GM12891 (cell line): Measurements from ENCODE around the gene PRPF31. TPM values are rescaled to one million over a fixed set of nuclear protein-coding genes. Genes with fewer than 3 reads are reported as not detected.
"Not testable (repeated sequence)": the region's sequence is repeated elsewhere in the genome, so short reads cannot be mapped to it uniquely, and the experiment has no call there.

Experiments used
- DNase-seq: peaks from one replicate; pipeline ENCODE4 v3.0.0; 2011; ENCODE audit warnings: low spot score; ENCODE audit not compliant: insufficient read length
- FAIRE-seq: peaks from 2 replicates; lab custom pipeline; 2011; peaks lifted over from hg19 to GRCh38; lab: Jason Lieb, UNC
- PAX5 ChIP-seq: IDR thresholded peaks from 2 replicates; pipeline ENCODE4 v1.6.1; 2011; ENCODE audit warnings: low read length, moderate library complexity, mild to moderate bottlenecking; ENCODE audit not compliant: insufficient read depth, severe bottlenecking
- POLR2A ChIP-seq: IDR thresholded peaks from 2 replicates; pipeline ENCODE4 v1.6.1; 2011; ENCODE audit warnings: low read depth, low read length, control low read depth
- POLR2AphosphoS5 ChIP-seq: IDR thresholded peaks from 2 replicates; pipeline ENCODE4 v1.6.1; 2011; ENCODE audit warnings: low read depth, low read length, control low read depth
- POU2F2 ChIP-seq: IDR thresholded peaks from 2 replicates; pipeline ENCODE4 v1.6.1; 2011; ENCODE audit warnings: low read depth, mild to moderate bottlenecking, control low read depth, low read length, moderate library complexity
- SPI1 ChIP-seq: IDR thresholded peaks from 2 replicates; pipeline ENCODE4 v1.6.1; 2011; ENCODE audit warnings: low read depth, low read length, control low read depth
- TAF1 ChIP-seq: IDR thresholded peaks from 2 replicates; pipeline ENCODE4 v1.6.1; 2011; ENCODE audit warnings: low read depth, low read length, control low read depth
- polyA plus RNA-seq: library from polyadenylated mRNA; unstranded; fragments of >200 nt; gene quantifications from one replicate; pipeline ENCODE4 v1.2.1, GENCODE V29; 2012; ENCODE audit warnings: low read depth, missing spikeins, inconsistent platforms; ENCODE audit not compliant: missing spikeins

PRPF31 gene
- polyA plus RNA-seq: 68.6 TPM

- FAIRE-seq (peak; percentile 99), DNase-seq (peak; percentile 94)
- TF ChIP-seq PAX5 (peak; percentile 34), POLR2AphosphoS5 (peak; percentile 90), TAF1 (peak; percentile 91), POU2F2 (peak; percentile 63), POLR2A (peak; percentile 85), SPI1 (no peak)
These were observed at the start of gene PRPF31, which contains the start of gene TFPT for GRCh38 chr19:54115109-54116063. Gene PRPF31, plus strand, starts transcription at chr19:54115754. Its CDS starts 2,525 bp downstream, at chr19:54118279. Gene TFPT, minus strand, starts transcription at chr19:54115657. Its CDS starts 388 bp downstream, at chr19:54115269.

GRCh38 chr19:54069470-54069869, 46.1 kb upstream of the PRPF31 start:
- TF ChIP-seq TAF1: no peak
- no peak for TF ChIP-seq POLR2A
- no peak for TF ChIP-seq POLR2AphosphoS5
- TF ChIP-seq POU2F2: no peak
- no peak for TF ChIP-seq SPI1
- no peak for TF ChIP-seq PAX5
- no peak for FAIRE-seq
- no peak for DNase-seq

- no peak for FAIRE-seq
- TF ChIP-seq POU2F2 (no peak), POLR2AphosphoS5 (no peak), TAF1 (no peak), PAX5 (no peak), POLR2A (no peak), SPI1 (no peak)
- no peak for DNase-seq
These were observed 41.7 kb upstream of the PRPF31 start for GRCh38 chr19:54073829-54074228.

GRCh38 chr19:54074851-54075250, 40.7 kb upstream of the PRPF31 start:
- DNase-seq (no peak), FAIRE-seq (no peak)
- no peak for TF ChIP-seq TAF1
- TF ChIP-seq POU2F2: no peak
- no peak for TF ChIP-seq SPI1
- TF ChIP-seq POLR2AphosphoS5: no peak
- no peak for TF ChIP-seq POLR2A
- TF ChIP-seq PAX5: no peak

DNA sequence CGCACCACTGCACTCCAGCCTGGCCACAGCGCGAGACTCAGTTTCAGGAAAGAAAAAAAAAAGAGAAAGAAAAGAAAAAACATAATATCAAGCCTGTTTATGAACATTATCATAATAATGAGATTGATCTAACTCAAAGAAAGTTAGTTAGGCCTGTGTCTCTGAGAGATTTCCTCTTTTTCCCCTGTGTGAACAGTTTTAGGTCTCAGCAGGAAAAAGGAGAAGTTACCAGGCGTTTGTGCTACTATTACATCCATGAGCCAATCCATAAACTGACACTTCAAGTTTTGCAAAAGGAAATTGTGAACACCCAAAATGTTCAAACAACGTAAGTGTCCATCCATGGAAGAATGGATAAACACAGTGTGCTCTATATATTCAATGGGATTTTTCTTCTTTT, 38.2 kb upstream of the PRPF31 start:
- TF ChIP-seq PAX5: no peak
- TF ChIP-seq TAF1: no peak
- no peak for TF ChIP-seq POLR2AphosphoS5
- no peak for TF ChIP-seq POU2F2
- no peak for TF ChIP-seq SPI1

DNA sequence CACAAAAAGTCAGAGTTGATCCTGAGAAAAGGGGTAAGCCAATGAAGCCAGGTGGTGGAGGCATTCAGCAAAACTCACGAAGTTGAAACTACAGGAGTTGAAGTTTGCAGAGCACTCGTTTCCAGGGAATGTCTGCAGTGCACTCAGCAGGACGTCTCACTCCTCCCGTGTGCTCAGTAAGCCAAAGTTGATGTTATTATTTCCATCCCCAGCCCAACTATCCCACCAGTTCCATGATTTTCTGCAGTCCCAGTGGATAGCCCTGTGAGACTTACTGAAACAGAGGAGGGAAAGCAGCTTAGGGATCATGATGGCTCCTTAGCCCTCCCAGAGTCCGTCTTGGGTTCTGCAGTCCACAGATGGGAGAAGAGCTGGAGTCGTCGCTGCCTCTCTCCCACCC, 34.5 kb upstream of the PRPF31 start, which contains the start of gene TARM1:
TSS of gene TARM1 (minus strand) at position 334 of the 400 bp plus-strand sequence. CDS start at position 309, 25 bp downstream.
- FAIRE-seq (no peak), DNase-seq (no peak)
- no peak for TF ChIP-seq POLR2A
- TF ChIP-seq POU2F2: no peak
- no peak for TF ChIP-seq TAF1
- no peak for TF ChIP-seq SPI1
- no peak for TF ChIP-seq POLR2AphosphoS5
- no peak for TF ChIP-seq PAX5

More for the DNA sequence above, 38.2 kb upstream of the PRPF31 start:
- DNase-seq (no peak), FAIRE-seq (no peak)

GRCh38 chr19:54084410-54084809, 31.1 kb upstream of the PRPF31 start:
- DNase-seq (no peak), FAIRE-seq (no peak)
- TF ChIP-seq PAX5 (no peak), TAF1 (no peak), SPI1 (no peak), POU2F2 (no peak), POLR2A (no peak), POLR2AphosphoS5 (no peak)

DNA sequence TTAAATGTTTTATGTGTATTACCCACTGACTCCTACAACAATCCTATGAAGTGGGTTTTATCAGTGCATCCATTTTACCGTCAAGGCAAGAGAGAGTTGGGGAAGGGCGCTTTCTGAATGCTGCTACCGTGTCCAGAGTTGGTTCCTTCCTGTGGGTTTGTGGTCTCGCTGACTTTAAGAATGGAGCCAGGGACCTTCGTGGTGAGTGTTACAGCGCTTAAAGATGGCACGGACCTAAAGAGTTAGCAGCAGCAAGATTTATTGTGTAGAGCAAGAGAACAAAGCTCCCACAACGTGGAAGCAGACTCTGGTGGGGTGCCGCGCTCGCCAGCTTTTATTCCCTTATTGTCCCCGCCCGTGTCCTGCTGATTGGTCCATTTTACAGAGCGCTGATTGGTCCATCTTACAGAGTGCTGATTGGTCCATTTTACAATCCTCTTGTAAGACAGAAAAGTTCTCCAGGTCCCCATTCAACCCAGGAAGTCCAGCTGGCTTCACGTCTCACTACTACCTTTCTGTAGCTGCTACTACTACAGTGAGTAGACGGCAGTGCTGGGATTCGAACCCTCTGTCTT, 21.0 kb upstream of the PRPF31 start:
- FAIRE-seq: no peak
- DNase-seq: no peak
- no peak for TF ChIP-seq POU2F2
- no peak for TF ChIP-seq POLR2A

DNA sequence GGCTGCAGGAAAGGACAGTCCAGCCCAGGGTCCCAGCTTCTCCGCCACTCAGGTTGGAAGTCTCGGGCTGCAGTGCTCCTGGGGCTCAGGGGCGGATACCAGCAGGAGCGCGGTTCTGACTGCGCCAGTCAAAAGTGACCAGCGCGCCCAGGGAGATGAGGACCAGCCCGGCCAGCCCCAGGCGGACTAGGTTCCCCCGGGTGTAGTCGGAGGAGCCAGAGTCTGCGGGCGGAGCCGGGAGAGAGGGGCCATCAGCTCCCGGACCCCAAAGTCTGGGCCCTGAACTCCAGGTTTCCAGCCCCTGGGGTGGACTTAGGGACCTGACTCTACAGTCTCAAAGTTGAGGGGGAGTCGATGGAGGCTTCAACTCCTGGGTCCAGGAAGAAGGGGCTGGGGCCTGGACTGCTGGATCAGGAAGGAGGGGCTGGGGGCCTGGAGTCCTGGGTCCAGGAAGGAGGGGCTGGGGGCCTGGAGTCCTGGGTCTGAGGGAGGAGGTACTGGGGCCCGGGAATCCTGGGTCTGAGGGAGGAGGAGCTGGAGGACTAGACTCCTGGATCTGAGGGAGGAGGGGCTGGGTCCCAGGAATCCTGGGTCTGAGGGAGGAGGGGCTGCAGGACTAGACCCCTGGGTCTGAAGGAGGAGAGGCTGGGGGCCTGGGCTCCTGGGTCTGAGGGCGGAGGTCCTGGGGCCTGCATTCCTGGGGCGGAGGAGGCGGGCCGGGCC, 20.3 kb upstream of the PRPF31 start:
- TF ChIP-seq SPI1 (no peak), PAX5 (no peak), POLR2AphosphoS5 (no peak)
- no peak for FAIRE-seq
- no peak for DNase-seq

DNA sequence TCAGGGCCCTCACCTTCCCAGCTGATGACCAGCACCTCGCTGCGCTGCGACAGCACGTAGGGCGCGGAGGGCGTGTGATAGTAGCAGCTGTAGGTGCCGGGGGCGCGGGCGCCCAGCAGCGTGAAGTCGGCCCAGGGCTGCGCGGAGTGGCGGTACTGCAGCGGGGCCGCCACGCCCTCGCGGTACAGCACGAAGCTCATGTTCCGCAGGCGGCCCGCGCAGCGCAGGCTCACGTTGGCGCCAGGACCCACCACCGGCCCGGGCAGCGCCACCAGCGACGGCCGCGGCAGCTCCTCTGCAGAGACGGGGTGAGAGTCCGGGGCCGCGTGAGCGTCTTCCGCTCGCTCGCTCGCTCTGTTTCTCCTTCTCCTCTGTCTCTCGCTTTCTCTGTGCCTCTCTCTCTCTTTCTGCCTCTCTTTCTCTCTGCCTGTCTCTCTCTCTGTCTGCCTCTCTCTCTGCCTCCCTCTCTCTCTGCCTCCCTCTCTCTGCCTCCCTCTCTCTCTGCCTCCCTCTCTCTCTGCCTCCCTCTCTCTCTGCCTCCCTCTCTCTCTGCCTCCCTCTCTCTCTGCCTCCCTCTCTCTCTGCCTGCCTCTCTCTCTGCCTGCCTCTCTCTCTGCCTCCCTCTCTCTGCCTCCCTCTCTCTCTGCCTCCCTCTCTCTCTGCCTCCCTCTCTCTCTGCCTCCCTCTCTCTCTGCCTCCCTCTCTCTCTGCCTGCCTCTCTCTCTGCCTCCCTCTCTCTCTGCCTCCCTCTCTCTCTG, 19.5 kb upstream of the PRPF31 start:
- FAIRE-seq: not testable (repeated sequence)
- DNase-seq: peak; percentile 53
